ENCODE results near the gene DSG4. TPM values are rescaled to one million over a fixed set of nuclear protein-coding genes. Genes with fewer than 3 reads are reported as not detected.

Gene DSG4
- total RNA-seq, 2 experiments from 2014 or later, result not detected

DNA sequence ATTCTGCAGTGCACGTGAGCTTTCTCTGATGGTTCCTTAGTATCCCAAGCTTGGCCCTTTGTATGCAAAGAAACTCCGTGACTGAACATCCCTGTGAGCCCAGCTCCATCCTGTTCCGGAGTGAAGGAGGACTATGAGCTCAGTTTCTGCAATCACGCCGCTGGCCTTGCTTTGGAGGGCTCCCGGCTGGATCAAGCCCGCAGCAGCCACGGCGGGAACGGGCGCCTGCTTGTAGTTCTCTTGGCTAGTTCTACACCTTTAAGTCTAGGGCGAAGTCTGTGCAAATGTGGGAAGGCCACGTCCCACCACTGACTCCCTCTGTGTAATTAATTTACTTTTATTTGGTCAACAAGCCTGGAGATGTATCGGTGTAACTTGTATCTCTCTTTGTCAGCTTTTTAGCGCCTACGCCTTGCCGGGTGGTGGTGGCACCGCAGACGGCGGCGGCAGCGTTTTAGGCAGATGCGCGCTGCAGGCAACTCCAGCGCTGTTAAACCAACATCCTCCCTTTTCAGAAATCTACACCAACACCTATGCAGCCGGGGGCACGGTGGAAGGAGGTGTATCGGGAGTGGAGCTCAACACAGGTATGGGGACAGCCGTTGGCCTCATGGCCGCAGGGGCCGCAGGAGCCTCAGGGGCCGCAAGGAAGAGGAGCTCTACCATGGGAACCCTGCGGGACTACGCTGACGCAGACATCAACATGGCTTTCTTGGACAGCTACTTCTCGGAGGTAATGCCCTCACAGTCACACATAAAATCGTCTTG lies 34.3 kb downstream of the DSG4 start:
- POLR2A ChIA-PET, result no interaction called here
- CTCF ChIA-PET (ENCODE audit: unreplicated experiment), result no interaction called here
- TF ChIP-seq, protein P1, sequence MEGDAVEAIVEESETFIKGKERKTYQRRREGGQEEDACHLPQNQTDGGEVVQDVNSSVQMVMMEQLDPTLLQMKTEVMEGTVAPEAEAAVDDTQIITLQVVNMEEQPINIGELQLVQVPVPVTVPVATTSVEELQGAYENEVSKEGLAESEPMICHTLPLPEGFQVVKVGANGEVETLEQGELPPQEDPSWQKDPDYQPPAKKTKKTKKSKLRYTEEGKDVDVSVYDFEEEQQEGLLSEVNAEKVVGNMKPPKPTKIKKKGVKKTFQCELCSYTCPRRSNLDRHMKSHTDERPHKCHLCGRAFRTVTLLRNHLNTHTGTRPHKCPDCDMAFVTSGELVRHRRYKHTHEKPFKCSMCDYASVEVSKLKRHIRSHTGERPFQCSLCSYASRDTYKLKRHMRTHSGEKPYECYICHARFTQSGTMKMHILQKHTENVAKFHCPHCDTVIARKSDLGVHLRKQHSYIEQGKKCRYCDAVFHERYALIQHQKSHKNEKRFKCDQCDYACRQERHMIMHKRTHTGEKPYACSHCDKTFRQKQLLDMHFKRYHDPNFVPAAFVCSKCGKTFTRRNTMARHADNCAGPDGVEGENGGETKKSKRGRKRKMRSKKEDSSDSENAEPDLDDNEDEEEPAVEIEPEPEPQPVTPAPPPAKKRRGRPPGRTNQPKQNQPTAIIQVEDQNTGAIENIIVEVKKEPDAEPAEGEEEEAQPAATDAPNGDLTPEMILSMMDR (conservative IDR thresholded peaks at IDR 0.05; ENCODE audit: low read length), result no peak
- TF ChIP-seq EZH2phosphoT487 (IDR thresholded peaks at IDR 0.05; ENCODE audit: borderline replicate concordance, low read depth, low read length), result no peak

DNA sequence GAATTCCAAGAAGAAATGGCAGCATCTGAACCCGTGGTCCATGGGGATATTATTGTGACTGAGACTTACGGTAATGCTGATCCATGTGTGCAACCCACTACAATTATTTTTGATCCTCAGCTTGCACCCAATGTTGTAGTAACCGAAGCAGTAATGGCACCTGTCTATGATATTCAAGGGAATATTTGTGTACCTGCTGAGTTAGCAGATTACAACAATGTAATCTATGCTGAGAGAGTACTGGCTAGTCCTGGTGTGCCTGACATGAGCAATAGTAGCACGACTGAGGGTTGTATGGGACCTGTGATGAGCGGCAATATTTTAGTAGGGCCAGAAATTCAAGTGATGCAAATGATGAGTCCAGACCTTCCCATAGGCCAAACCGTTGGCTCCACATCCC lies 36.6 kb downstream of the DSG4 start:
- no peak for DNase-seq (ENCODE audit: low spot score)
- ChIA-PET POLR2A (no interaction called here), CTCF (ENCODE audit: unreplicated experiment) (no interaction called here)
- H3K4me3 ChIP-seq (ENCODE audit: low read depth, low read length, poor library complexity, severe bottlenecking), result no peak overlapping the region
- no peaks in the 10 kb centered on the region for H3K36me3 ChIP-seq (ENCODE audit: insufficient read depth, low read length)
- no peaks in the 10 kb centered on the region for H3K9me3 ChIP-seq (ENCODE audit: low read length)
- no peak overlapping the region for H2AFZ ChIP-seq (ENCODE audit: low read length)
- H3K27ac ChIP-seq (ENCODE audit: low read depth, low read length, poor library complexity, severe bottlenecking), result no peak overlapping the region
- H3K4me1 ChIP-seq (ENCODE audit: insufficient read depth, low read length, poor library complexity, severe bottlenecking), result no peaks in the 10 kb centered on the region
- no TSS peak for BruUV-seq (replicated peaks)
- no peak overlapping the region for H3K4me2 ChIP-seq (ENCODE audit: low read length)
- no peak for TF ChIP-seq EZH2phosphoT487 (IDR thresholded peaks at IDR 0.05; ENCODE audit: borderline replicate concordance, low read depth, low read length)
- no peaks in the 10 kb centered on the region for H3K79me2 ChIP-seq (ENCODE audit: insufficient read depth, low read depth, low read length)
- intact Hi-C loops (cut with micrococcal nuclease; ENCODE audit: unreplicated experiment), result no loop called here
- no peaks in the 10 kb centered on the region for H4K20me1 ChIP-seq (ENCODE audit: insufficient read depth, low read length)
- H3K9me2 ChIP-seq (ENCODE audit: insufficient read depth, low read length), result no peaks in the 10 kb centered on the region

More for the DNA sequence above, 34.3 kb downstream of the DSG4 start:
- intact Hi-C loops (cut with micrococcal nuclease; ENCODE audit: unreplicated experiment), result no loop called here
- no peaks in the 10 kb centered on the region for H3K36me3 ChIP-seq (ENCODE audit: insufficient read depth, low read length)
- no peak overlapping the region for H3K4me3 ChIP-seq (ENCODE audit: low read depth, low read length, poor library complexity, severe bottlenecking)
- BruUV-seq (replicated peaks), result no TSS peak
- DNase-seq (ENCODE audit: low spot score), result no peak
- H2AFZ ChIP-seq (ENCODE audit: low read length), result no peak overlapping the region
- H3K4me2 ChIP-seq (ENCODE audit: low read length), result no peak overlapping the region
- H3K4me1 ChIP-seq (ENCODE audit: insufficient read depth, low read length, poor library complexity, severe bottlenecking), result no peaks in the 10 kb centered on the region
- H3K9me2 ChIP-seq (ENCODE audit: insufficient read depth, low read length), result no peaks in the 10 kb centered on the region
- H3K9me3 ChIP-seq (ENCODE audit: low read length), result no peaks in the 10 kb centered on the region
- no peak overlapping the region for H3K27ac ChIP-seq (ENCODE audit: low read depth, low read length, poor library complexity, severe bottlenecking)
- H3K79me2 ChIP-seq (ENCODE audit: insufficient read depth, low read depth, low read length), result no peaks in the 10 kb centered on the region
- H4K20me1 ChIP-seq (ENCODE audit: insufficient read depth, low read length), result no peaks in the 10 kb centered on the region

DNA sequence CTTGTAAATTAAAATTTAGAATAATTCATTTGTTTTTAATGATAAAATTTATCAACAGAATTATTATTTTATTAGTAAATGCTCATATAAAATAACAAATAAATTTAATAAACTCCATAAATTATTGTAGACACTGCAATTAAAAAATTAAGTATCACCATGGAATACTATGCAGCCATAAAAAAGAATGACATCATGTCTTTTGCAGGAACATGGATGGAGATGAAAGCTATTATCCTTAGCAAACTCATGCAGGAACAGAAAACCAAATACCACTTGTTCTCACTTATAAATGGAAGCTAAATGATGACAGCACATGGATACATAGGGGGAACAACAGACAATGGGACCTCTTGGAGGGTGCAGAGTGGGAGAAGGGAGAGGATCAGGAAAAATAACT lies 41.3 kb downstream of the DSG4 start:
- ChIA-PET CTCF (ENCODE audit: unreplicated experiment) (no interaction called here), POLR2A (no interaction called here)
- BruUV-seq (replicated peaks), result no TSS peak
- intact Hi-C loops (cut with micrococcal nuclease; ENCODE audit: unreplicated experiment), result no loop called here
- H4K20me1 ChIP-seq (ENCODE audit: insufficient read depth, low read length), result no peaks in the 10 kb centered on the region
- no peaks in the 10 kb centered on the region for H3K79me2 ChIP-seq (ENCODE audit: insufficient read depth, low read depth, low read length)
- H3K9me3 ChIP-seq (ENCODE audit: low read length), result no peaks in the 10 kb centered on the region
- H3K4me1 ChIP-seq (ENCODE audit: insufficient read depth, low read length, poor library complexity, severe bottlenecking), result no peaks in the 10 kb centered on the region
- no peak overlapping the region for H3K4me3 ChIP-seq (ENCODE audit: low read depth, low read length, poor library complexity, severe bottlenecking)
- no peak overlapping the region for H3K27ac ChIP-seq (ENCODE audit: low read depth, low read length, poor library complexity, severe bottlenecking)
- H3K9me2 ChIP-seq (ENCODE audit: insufficient read depth, low read length), result no peaks in the 10 kb centered on the region
- no peaks in the 10 kb centered on the region for H3K36me3 ChIP-seq (ENCODE audit: insufficient read depth, low read length)
- no peak overlapping the region for H3K4me2 ChIP-seq (ENCODE audit: low read length)
- TF ChIP-seq, protein P1 (conservative IDR thresholded peaks at IDR 0.05; ENCODE audit: low read length), result no peak
- no peak for TF ChIP-seq EZH2phosphoT487 (IDR thresholded peaks at IDR 0.05; ENCODE audit: borderline replicate concordance, low read depth, low read length)
- H2AFZ ChIP-seq (ENCODE audit: low read length), result no peak overlapping the region
- no peak for DNase-seq (ENCODE audit: low spot score)

Data from OCI-LY7 (cell line).